Fibroblast of skin of left quadriceps (primary cell): ENCODE data around the gene ZNF710.

ENCODE experiments used
- DNase-seq, 2 experiments: peaks; one replicate each; pipeline ENCODE4 v3.0.0-alpha.2; 2013; ENCODE audit warnings: low read depth in 2 of 2

Gene ZNF710

GRCh38 chr15:90038632-90039095 is 37.5 kb downstream of the ZNF710 start:
- DNase-seq: no peak

- no peak for DNase-seq
These were observed 38.9 kb downstream of the ZNF710 start for GRCh38 chr15:90039996-90040395.

- DNase-seq: no peak
These were observed 39.5 kb downstream of the ZNF710 start for GRCh38 chr15:90040618-90041017.

- DNase-seq: no peak
These were observed 41.2 kb downstream of the ZNF710 start for GRCh38 chr15:90042356-90042755.

- DNase-seq: no peak
These were observed 41.8 kb downstream of the ZNF710 start for GRCh38 chr15:90042766-90043529.

GRCh38 chr15:90043530-90044010 is 42.4 kb downstream of the ZNF710 start:
- DNase-seq: no peak

- DNase-seq: no peak
These were observed 43.1 kb downstream of the ZNF710 start for GRCh38 chr15:90044191-90044590.

- no peak for DNase-seq
These were observed 43.8 kb downstream of the ZNF710 start for GRCh38 chr15:90044916-90045371.

- DNase-seq: no peak
These were observed 45.2 kb downstream of the ZNF710 start for GRCh38 chr15:90046289-90046688.

- no peak for DNase-seq
These were observed 45.8 kb downstream of the ZNF710 start for GRCh38 chr15:90046911-90047392.

- no peak for DNase-seq
These were observed 46.9 kb downstream of the ZNF710 start for GRCh38 chr15:90047956-90048575.

GRCh38 chr15:90049030-90049429 is 47.9 kb downstream of the ZNF710 start:
- no peak for DNase-seq

- DNase-seq: no peak
These were observed 48.8 kb downstream of the ZNF710 start for GRCh38 chr15:90049666-90050604.

- DNase-seq: no peak
These were observed 50.8 kb downstream of the ZNF710 start for GRCh38 chr15:90051874-90052273.

GRCh38 chr15:90053685-90054466 is 52.8 kb downstream of the ZNF710 start:
- no peak for DNase-seq

GRCh38 chr15:90054618-90055097 is 53.5 kb downstream of the ZNF710 start:
- DNase-seq: no peak

GRCh38 chr15:90055182-90055581 is 54.1 kb downstream of the ZNF710 start:
- DNase-seq: no peak

- DNase-seq: no peak
These were observed 55.4 kb downstream of the ZNF710 start for GRCh38 chr15:90056529-90056928.

GRCh38 chr15:90058308-90058707 is 57.2 kb downstream of the ZNF710 start:
- no peak for DNase-seq

- DNase-seq: no peak
These were observed 57.7 kb downstream of the ZNF710 start for GRCh38 chr15:90058775-90059174.
